Measurements from ENCODE around the gene WWP2. TPM values are rescaled to one million over a fixed set of nuclear protein-coding genes. Genes with fewer than 3 reads are reported as not detected.
"Not testable (repeated sequence)": the region's sequence is repeated elsewhere in the genome, so short reads cannot be mapped to it uniquely, and the experiment has no call there.

WWP2 gene
- total RNA-seq, 1 donor from 2014 or later = 16.9 TPM

DNA sequence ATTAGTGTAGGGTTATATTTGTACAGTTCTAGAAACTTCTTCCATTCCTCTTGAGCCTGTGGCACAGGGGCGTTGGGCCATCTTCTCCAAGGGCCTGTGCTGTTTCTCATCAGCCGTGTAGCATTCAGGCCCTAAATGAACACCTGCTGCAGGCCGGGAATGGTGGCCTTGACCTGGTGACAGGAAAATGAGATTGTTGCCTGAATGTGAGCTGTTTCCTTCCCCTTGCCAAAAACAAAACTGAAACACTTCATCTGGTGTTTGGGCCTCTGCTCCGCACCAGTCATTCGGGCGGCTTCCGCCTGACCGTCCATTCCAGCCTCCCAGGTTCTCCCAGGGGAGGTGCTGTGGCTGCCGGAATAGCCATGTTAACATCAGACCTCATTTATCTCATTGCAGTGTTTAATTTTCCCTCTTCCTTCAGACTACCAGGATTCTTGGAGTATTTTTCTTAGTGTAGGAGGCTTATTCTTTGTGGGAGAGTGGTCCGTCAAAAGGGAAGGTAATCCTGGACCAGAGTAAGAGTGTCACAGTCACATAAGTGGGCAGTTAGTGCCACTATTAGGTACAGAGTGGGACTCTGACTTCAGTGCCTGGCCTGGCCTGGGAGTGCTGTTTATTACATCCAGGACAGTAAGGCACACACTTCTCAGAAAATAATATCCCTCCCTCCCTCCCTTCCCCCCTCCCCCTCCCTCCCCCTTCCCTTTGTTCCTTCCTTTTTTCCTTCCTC, 61.9 kb downstream of the WWP2 start:
- DNase-seq (ENCODE audit: low read depth) = no peak
- TF ChIP-seq, protein P1, sequence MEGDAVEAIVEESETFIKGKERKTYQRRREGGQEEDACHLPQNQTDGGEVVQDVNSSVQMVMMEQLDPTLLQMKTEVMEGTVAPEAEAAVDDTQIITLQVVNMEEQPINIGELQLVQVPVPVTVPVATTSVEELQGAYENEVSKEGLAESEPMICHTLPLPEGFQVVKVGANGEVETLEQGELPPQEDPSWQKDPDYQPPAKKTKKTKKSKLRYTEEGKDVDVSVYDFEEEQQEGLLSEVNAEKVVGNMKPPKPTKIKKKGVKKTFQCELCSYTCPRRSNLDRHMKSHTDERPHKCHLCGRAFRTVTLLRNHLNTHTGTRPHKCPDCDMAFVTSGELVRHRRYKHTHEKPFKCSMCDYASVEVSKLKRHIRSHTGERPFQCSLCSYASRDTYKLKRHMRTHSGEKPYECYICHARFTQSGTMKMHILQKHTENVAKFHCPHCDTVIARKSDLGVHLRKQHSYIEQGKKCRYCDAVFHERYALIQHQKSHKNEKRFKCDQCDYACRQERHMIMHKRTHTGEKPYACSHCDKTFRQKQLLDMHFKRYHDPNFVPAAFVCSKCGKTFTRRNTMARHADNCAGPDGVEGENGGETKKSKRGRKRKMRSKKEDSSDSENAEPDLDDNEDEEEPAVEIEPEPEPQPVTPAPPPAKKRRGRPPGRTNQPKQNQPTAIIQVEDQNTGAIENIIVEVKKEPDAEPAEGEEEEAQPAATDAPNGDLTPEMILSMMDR (conservative IDR thresholded peaks at IDR 0.05; ENCODE audit: low read depth, low read length) = no peak
- H3K4me3 ChIP-seq (ENCODE audit: low read depth, low read length) = no peak overlapping the region

DNA sequence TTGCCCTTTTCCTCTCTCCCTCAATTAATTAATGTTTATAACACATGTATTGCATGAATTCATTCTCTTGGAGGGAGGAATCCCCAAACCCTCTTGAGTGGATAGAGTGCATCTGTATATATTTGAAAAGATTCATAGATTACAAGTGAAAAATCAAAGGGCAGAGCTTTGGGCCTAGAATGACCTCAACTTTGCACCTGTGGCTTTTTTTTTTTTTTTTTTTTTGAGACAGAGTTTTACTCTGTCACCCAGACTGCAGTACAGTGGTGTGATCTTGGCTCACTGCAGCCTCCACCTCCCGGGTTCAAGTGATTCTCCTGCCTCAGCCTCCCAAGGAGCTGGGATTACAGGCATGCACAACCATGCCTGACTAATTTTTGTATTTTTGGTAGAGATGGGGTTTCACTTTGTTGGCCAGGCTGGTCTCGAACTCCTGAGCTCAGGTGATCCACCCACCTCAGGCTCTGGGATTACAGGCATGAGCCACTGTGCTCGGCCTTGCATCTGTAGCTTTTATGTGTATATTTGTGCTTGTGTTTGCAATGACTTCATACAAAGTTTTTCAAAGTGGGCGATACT, 62.5 kb downstream of the WWP2 start:
- not testable (repeated sequence) for H3K4me3 ChIP-seq (ENCODE audit: low read depth, low read length)

DNA sequence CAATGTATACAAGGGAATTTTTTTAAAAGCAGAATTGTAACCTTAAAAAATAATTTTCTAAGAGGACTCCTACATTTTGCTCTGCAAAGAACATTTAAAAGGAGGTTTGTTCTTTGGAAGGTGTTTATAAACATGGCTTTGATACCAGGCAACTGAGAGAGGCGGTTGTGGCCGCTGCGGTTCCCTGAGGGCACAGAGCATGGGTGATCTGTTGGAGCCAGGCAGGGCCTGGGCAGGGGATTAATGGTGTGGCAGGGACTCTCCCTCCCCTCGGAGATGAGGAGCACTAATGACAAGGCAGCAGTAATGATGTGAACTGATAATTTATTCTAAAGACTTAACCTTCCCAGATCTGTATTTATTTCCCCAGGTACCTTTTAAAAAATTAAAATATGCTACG, 65.4 kb downstream of the WWP2 start:
- TF ChIP-seq, protein P1 (conservative IDR thresholded peaks at IDR 0.05; ENCODE audit: low read depth, low read length) = no peak
- DNase-seq (ENCODE audit: low read depth) = no peak
- no peak overlapping the region for H3K4me3 ChIP-seq (ENCODE audit: low read depth, low read length)

More for the DNA sequence above, 62.5 kb downstream of the WWP2 start:
- not testable (repeated sequence) for DNase-seq (ENCODE audit: low read depth)

DNA sequence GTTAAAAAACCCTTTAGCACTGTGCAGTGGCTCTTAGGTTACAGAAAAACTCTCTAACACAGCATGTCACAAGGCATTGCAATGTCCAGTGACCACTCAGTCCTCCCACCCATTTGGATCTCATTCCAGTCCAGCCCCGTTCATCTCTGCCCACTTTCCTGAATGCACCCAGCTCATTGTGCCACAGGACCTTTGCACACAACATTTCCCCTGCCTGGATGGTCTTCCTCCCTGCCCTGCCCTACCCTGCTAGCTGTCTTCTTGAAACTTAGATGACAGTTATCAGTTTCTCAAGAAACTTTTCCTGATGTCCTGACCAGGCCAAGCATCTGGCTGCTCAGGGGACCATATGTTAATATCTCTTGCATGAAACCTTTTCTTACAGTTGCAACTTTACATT, 67.2 kb downstream of the WWP2 start:
- no peak for DNase-seq (ENCODE audit: low read depth)
- TF ChIP-seq, protein P1 (conservative IDR thresholded peaks at IDR 0.05; ENCODE audit: low read depth, low read length) = no peak
- no peak overlapping the region for H3K4me3 ChIP-seq (ENCODE audit: low read depth, low read length)

DNA sequence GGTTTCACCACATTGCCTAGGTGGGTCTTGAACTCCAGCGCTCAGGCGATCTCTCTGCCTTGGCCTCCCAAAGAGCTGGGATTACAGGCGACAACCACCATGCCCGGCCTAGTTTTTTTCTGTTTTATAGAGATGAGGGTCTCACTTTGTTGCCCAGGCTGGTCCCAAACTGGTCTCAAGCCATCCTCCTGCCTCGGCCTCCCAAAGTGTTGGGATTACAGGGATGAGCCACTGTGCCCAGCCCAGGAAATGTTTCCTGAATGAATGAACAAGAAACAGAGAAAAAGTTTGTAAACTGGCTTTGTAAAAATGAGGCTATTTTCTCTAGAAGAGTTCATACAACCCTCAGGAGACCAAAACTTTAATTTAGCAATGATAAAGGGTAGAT, 68.0 kb downstream of the WWP2 start:
- no peak for DNase-seq (ENCODE audit: low read depth)
- no peak overlapping the region for H3K4me3 ChIP-seq (ENCODE audit: low read depth, low read length)
- TF ChIP-seq, protein P1 (conservative IDR thresholded peaks at IDR 0.05; ENCODE audit: low read depth, low read length) = no peak

DNA sequence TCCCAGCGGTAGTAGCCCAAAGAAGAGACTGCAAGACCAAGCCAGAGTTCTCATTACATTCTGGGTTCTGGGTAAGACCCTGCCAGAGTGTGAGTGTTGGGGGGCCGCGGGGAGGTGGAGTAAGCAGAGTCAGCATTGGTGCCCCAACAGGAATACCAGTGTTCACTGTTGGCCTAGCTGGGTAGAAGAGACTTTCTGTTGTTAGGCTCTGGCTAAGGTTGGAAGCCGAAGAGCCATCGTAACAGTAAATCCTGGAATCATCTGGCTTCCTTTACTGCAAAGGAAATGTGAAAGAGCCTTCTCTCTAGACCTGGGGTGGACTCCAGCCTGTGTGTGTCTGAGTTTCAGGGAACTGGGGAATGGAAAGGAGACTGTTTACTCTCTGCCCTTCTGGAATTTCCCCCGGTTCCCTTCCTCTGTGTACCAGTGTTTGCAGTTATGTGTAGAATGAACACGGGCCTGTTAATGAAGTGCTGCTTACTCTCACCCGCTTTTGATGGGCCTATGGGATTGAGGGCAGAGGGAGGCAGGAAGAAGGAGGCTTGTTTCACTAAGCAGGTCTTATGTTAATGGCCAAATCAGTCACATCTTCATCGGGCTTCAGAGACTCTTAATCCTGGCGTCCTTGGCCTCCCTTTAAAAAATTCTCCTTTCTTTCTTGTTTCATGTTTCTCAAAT, 68.5 kb downstream of the WWP2 start:
- TF ChIP-seq, protein P1 (conservative IDR thresholded peaks at IDR 0.05; ENCODE audit: low read depth, low read length) = no peak
- peak; percentile 48 for DNase-seq (ENCODE audit: low read depth)
- no peak overlapping the region for H3K4me3 ChIP-seq (ENCODE audit: low read depth, low read length)

DNA sequence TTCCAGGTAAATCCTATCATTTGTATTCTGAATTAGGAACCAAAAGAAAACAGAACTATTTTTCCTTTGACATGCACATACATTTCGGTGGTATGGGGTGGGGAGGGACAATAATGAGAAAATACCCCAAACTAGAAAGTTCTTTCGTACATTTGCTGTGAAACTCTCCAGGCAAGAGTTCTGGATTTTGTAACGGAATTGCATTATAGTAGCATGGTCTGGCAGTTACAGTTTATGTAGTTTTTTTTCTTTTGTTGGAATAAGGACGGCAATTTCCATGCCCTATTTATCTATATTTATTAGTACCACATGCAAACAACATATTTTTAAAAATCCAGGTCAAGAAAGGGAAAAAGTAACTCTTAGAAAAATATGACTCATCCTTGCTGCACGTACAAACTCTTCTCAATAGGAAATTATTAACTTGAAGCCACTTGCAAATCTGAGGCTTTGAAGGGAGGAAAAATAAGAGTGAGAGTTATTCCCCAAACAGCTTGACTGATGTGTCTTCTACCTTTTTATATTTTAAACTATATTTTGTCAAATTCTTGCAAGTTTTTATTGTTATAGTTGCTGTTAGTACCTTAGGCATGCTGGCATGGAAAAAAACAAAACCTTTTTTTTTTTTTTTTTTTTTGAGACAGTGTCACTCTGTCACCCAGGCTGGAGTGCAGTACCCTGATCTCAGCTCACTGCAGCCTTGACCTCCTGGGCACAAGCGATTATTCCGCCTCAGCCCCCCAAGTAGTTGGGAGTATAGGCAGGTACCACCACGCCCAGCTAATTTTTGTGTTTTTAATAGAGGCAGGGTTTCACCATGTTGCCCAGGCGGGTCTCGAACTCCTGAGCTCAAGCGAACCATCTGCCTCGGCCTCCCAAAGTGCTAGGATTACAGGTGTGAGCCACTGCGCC, 69.3 kb downstream of the WWP2 start:
- TF ChIP-seq, protein P1 (conservative IDR thresholded peaks at IDR 0.05; ENCODE audit: low read depth, low read length) = no peak
- DNase-seq (ENCODE audit: low read depth) = peak; percentile 42
- no peak overlapping the region for H3K4me3 ChIP-seq (ENCODE audit: low read depth, low read length)

All from epithelial cell of proximal tubule (primary cell).